PFSK-1 (cell line): ENCODE results near the gene FAM174C.

Experiments used
- FOXP2 ChIP-seq: optimal IDR thresholded peaks from 2 replicates; pipeline ENCODE3; 2011; ENCODE audit warnings: borderline replicate concordance, control low read depth, inconsistent platforms; ENCODE audit not compliant: insufficient read depth; ENCODE audit errors: extremely low read length, extremely low read depth
- POLR2AphosphoS5 ChIP-seq: IDR thresholded peaks from 2 replicates; pipeline ENCODE4 v1.6.1; 2012; ENCODE audit warnings: low read depth, mild to moderate bottlenecking, control low read depth, low read length, moderate library complexity
- REST ChIP-seq, 2 experiments: IDR thresholded peaks; 2 replicates each; pipeline versions ENCODE4 v1.6.1 to v1.8.0; 2011 to 2012; ENCODE audit warnings: low read depth in 2 of 2, low read length in 2 of 2, control low read depth in 1 of 2, inconsistent platforms in 1 of 2, mild to moderate bottlenecking in 1 of 2, moderate library complexity in 1 of 2; ENCODE audit not compliant: insufficient read depth in 1 of 2
- SIN3A ChIP-seq: IDR thresholded peaks from 2 replicates; pipeline ENCODE4 v1.6.1; 2012; ENCODE audit warnings: mild to moderate bottlenecking, low read length, moderate library complexity, borderline replicate concordance; ENCODE audit not compliant: insufficient read depth
- TAF1 ChIP-seq: IDR thresholded peaks from 2 replicates; pipeline ENCODE4 v1.6.1; 2012; ENCODE audit warnings: low read length, control low read depth, borderline replicate concordance; ENCODE audit not compliant: insufficient read depth

Gene FAM174C

GRCh38 chr19:1278713-1279660 lies 3.7 kb downstream of the FAM174C start:
- TF ChIP-seq POLR2AphosphoS5: no peak
- no peak for TF ChIP-seq TAF1
- TF ChIP-seq FOXP2: no peak

- peak; percentile 59 for TF ChIP-seq FOXP2
- TF ChIP-seq SIN3A: no peak
Measured at GRCh38 chr19:1279782-1280341, 4.5 kb downstream of the FAM174C start.

DNA sequence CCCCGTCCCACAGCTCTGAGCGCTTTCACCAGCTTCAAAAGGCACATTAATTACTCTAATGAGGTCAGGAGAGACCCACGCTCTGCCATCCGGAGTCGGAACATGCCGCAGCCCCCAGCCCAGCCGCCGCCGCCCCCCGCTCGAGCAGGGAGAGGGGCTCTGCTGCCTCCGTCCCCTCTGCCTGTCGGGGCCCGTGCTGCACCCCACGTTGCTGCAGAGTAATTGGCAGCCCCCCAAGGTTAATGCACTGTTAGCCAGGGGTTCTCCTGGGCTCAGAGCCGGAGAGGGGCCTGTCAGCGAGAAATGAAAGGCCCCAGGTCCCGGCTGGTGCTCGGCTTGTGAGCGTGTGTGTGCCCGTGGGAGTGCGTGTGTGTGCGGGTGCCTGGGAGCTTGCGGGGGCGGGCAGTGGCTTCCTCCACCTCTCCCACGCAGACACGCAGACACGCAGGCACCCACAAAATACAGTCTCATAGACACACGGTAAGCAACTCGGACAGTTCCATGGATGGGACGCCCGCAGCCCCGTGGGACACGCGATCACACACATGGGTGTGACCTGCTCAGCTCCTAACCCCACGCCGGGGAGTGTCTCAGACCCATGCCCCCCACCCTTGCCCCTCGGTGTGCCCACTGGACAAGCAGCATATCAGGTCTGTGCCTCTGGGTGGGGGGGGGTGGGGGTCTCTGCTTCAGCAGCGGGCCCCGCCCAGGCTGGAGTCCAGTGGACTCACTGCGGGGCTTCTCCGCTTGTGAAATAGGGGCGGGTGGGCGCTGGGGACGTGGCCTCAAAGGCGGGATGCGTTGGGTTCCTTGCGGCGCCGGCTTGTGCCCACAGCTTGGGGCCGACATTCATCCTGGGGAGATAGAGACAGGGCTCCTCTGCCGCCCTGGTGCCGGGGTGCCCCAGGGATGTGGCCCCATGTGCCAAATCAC lies 5.6 kb downstream of the FAM174C start:
- TF ChIP-seq FOXP2: no peak
- no peak for TF ChIP-seq REST (IDR thresholded peaks at IDR 0.05; ENCODE audit: insufficient read depth in 1 of 2, low read depth in 2 of 2, low read length in 2 of 2)

GRCh38 chr19:1281569-1282287 lies 6.4 kb downstream of the FAM174C start:
- TF ChIP-seq TAF1: no peak

DNA sequence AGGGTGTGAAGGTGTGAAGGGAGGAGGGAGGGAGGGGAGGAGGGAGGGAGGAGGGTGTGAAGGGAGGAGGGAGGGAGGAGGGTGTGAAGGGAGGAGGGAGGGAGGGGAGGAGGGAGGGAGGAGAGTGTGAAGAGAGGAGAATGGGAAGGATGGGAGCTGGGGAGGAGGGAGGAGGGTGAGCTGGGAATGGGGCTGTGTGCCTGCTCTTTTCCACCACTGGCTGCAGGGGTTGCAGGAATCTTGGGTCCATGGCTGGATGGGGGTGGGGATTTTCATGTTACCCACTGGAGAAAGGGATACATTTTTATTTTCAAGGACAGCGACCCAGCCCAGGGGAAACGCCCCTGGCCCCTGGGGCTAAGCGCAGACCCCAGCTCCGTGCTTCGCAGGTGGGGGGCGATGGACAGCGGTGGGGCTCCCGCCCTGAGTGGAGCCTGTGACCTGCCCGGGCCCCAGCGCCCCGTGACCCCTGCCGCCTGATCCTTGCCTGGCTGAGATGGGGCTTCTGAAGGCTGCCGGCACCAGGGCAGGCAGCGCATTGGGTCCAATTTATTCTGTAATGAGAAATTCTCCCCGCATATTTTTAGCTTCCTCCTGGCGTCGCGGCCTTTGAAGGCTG lies 7.4 kb downstream of the FAM174C start:
- TF ChIP-seq POLR2AphosphoS5: no peak
- TF ChIP-seq REST (IDR thresholded peaks at IDR 0.05; ENCODE audit: insufficient read depth in 1 of 2, low read depth in 2 of 2, low read length in 2 of 2): no peak
- TF ChIP-seq FOXP2: no peak
- TF ChIP-seq TAF1: no peak
- TF ChIP-seq SIN3A: no peak

DNA sequence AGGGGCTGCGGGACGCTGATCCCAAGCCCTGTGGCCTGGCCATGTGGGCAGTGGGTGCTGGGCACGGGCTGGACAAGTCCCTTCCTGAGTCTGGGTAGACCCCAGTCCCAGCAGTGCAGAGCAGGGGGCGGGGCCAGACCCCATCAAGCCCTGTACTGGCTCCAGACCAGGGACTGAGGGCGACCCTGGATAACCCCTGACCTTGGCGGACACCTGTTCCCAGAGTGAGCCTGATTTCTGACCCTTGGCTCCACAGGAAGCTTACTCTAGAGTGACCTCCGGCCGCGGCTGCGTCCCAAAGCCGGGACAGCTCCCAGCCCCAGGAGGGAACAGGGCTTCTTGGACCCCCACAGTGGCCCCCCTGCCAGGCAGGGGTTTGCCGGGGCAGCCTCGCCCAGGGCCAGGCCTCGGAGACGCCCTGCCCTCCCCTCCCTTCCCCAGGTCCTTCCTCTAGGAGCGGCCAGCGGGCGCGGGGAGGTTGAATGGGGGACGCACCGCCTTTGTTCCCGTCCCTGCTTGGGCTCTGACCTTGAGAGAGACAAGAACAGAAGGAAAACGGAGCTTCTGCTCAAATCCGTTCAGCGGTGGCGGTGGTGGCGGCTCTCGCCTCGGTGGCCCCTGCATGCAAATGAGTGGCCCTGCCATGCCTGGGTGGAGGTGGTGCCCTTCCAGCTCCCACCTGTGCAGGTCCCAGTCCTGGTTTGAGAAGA lies 8.0 kb downstream of the FAM174C start:
- TF ChIP-seq POLR2AphosphoS5: no peak
- TF ChIP-seq SIN3A: no peak
- no peak for TF ChIP-seq REST (IDR thresholded peaks at IDR 0.05; ENCODE audit: insufficient read depth in 1 of 2, low read depth in 2 of 2, low read length in 2 of 2)
- no peak for TF ChIP-seq FOXP2
- no peak for TF ChIP-seq TAF1
